Parathyroid adenoma (tissue), 2 donors: ENCODE data around the gene HCK.

Experiments
- H2AFZ ChIP-seq: fragments of 300-600 bp; sonication (generic); one replicate; pipeline ENCODE4 v1.7.0; 2017; ENCODE audit warnings: antibody characterized with exemption, mild to moderate bottlenecking
- H3K27ac ChIP-seq: fragments of 300-600 bp; sonication (generic); one replicate; pipeline ENCODE4 v1.7.0; 2017
- H3K27me3 ChIP-seq: fragments of 300-600 bp; sonication (generic); one replicate; pipeline ENCODE4 v1.7.0; 2017; ENCODE audit warnings: low read length; ENCODE audit not compliant: control insufficient read depth, insufficient read depth
- H3K36me3 ChIP-seq: fragments of 300-600 bp; sonication (generic); one replicate; pipeline ENCODE4 v1.7.0; 2017; ENCODE audit warnings: low read length; ENCODE audit not compliant: control insufficient read depth, insufficient read depth
- H3K4me1 ChIP-seq: fragments of 300-600 bp; sonication (generic); one replicate; pipeline ENCODE4 v1.7.0; 2017; ENCODE audit warnings: control low read depth
- H3K4me2 ChIP-seq: fragments of 300-600 bp; sonication (generic); one replicate; pipeline ENCODE4 v1.7.0; 2017; ENCODE audit warnings: low read length
- H3K4me3 ChIP-seq: fragments of 300-600 bp; sonication (generic); one replicate; pipeline ENCODE4 v1.7.0; 2017; ENCODE audit warnings: low read depth, low read length
- H3K79me2 ChIP-seq: fragments of 300-600 bp; sonication (generic); one replicate; pipeline ENCODE4 v1.7.0; 2017; ENCODE audit warnings: control low read depth
- H3K9ac ChIP-seq: fragments of 300-600 bp; sonication (generic); one replicate; pipeline ENCODE4 v1.7.0; 2017; ENCODE audit warnings: mild to moderate bottlenecking
- H3K9me3 ChIP-seq: fragments of 300-600 bp; sonication (generic); one replicate; pipeline ENCODE4 v1.7.0; 2017; ENCODE audit warnings: low read length; ENCODE audit not compliant: control insufficient read depth
- CTCF ChIP-seq: fragments of 300-600 bp; sonication (generic); IDR thresholded peaks from one replicate; pipeline ENCODE4 v1.7.0; 2017; ENCODE audit warnings: antibody characterized with exemption, mild to moderate bottlenecking
- donor health status: primary hyperparathyroidism.

The HCK gene

GRCh38 chr20:32128167-32128566 lies 76.1 kb downstream of the HCK start:
- Histone ChIP-seq H3K27ac (no peak overlapping the region), H2AFZ (no peak overlapping the region), H3K27me3 (no peaks in the 10 kb centered on the region), H3K9ac (no peak overlapping the region), H3K4me2 (no peak overlapping the region), H3K4me3 (no peak overlapping the region), H3K36me3 (no peaks in the 10 kb centered on the region), H3K4me1 (peaks cover 31% of the 10 kb centered on the region), H3K9me3 (no peaks in the 10 kb centered on the region), H3K79me2 (peaks cover 59% of the 10 kb centered on the region)
- TF ChIP-seq CTCF: no peak

GRCh38 chr20:32129863-32130262 lies 77.8 kb downstream of the HCK start:
- TF ChIP-seq CTCF: no peak
- H3K36me3 ChIP-seq: no peaks in the 10 kb centered on the region
- H3K9me3 ChIP-seq: no peaks in the 10 kb centered on the region
- peak overlapping the region; percentile 34 for H2AFZ ChIP-seq
- H3K4me1 ChIP-seq: peaks cover 31% of the 10 kb centered on the region
- no peak overlapping the region for H3K4me2 ChIP-seq
- peak overlapping the region; percentile 77 for H3K27ac ChIP-seq
- H3K27me3 ChIP-seq: no peaks in the 10 kb centered on the region
- H3K9ac ChIP-seq: no peak overlapping the region
- no peak overlapping the region for H3K4me3 ChIP-seq
- H3K79me2 ChIP-seq: peaks cover 54% of the 10 kb centered on the region

- no peaks in the 10 kb centered on the region for H3K36me3 ChIP-seq
- H3K79me2 ChIP-seq: peaks cover 51% of the 10 kb centered on the region
- no peaks in the 10 kb centered on the region for H3K9me3 ChIP-seq
- H3K9ac ChIP-seq: no peak overlapping the region
- peaks cover 27% of the 10 kb centered on the region for H3K4me1 ChIP-seq
- H3K27ac ChIP-seq: peak overlapping the region; percentile 77
- no peaks in the 10 kb centered on the region for H3K27me3 ChIP-seq
- H3K4me2 ChIP-seq: no peak overlapping the region
- H2AFZ ChIP-seq: peak overlapping the region; percentile 34
- no peak overlapping the region for H3K4me3 ChIP-seq
- TF ChIP-seq CTCF: no peak
These were observed 78.3 kb downstream of the HCK start for GRCh38 chr20:32130352-32130751.

GRCh38 chr20:32130965-32131364 lies 78.9 kb downstream of the HCK start:
- H3K9me3 ChIP-seq: no peaks in the 10 kb centered on the region
- TF ChIP-seq CTCF: no peak
- peaks cover 49% of the 10 kb centered on the region for H3K79me2 ChIP-seq
- H3K4me2 ChIP-seq: no peak overlapping the region
- no peaks in the 10 kb centered on the region for H3K27me3 ChIP-seq
- H3K36me3 ChIP-seq: no peaks in the 10 kb centered on the region
- peak overlapping the region; percentile 77 for H3K27ac ChIP-seq
- H3K4me3 ChIP-seq: no peak overlapping the region
- H2AFZ ChIP-seq: no peak overlapping the region
- H3K9ac ChIP-seq: no peak overlapping the region
- H3K4me1 ChIP-seq: peaks cover 26% of the 10 kb centered on the region

- Histone ChIP-seq H2AFZ (no peak overlapping the region), H3K27me3 (no peaks in the 10 kb centered on the region), H3K27ac (no peak overlapping the region), H3K9ac (no peak overlapping the region), H3K4me2 (no peak overlapping the region), H3K36me3 (no peaks in the 10 kb centered on the region), H3K4me1 (peaks cover 16% of the 10 kb centered on the region), H3K4me3 (no peak overlapping the region), H3K79me2 (peaks cover 51% of the 10 kb centered on the region), H3K9me3 (no peaks in the 10 kb centered on the region)
- TF ChIP-seq CTCF: no peak
These were observed 81.0 kb downstream of the HCK start for GRCh38 chr20:32132911-32133549.
